GM15510 (cell line): Measurements from ENCODE around the gene CACNG3.

Experiments used
- POLR2A ChIP-seq: IDR thresholded peaks from 3 replicates; pipeline ENCODE4 v1.6.1; 2011; ENCODE audit warnings: borderline replicate concordance; ENCODE audit not compliant: insufficient read length; ENCODE audit errors: extremely low read depth

Gene CACNG3

GRCh38 chr16:24262816-24263215, 6.7 kb downstream of the CACNG3 start:
- TF ChIP-seq POLR2A, result no peak

- no peak for TF ChIP-seq POLR2A
These were observed 14.7 kb downstream of the CACNG3 start for GRCh38 chr16:24270721-24271442.

GRCh38 chr16:24272379-24272778, 16.2 kb downstream of the CACNG3 start:
- TF ChIP-seq POLR2A, result no peak

- TF ChIP-seq POLR2A, result no peak
These were observed 17.5 kb downstream of the CACNG3 start for GRCh38 chr16:24273508-24274182.

GRCh38 chr16:24275413-24275812, 19.3 kb downstream of the CACNG3 start:
- TF ChIP-seq POLR2A, result no peak

GRCh38 chr16:24279982-24280515, 23.9 kb downstream of the CACNG3 start:
- TF ChIP-seq POLR2A, result no peak

- no peak for TF ChIP-seq POLR2A
These were observed 25.3 kb downstream of the CACNG3 start for GRCh38 chr16:24281466-24281865.

GRCh38 chr16:24282141-24282540, 26.0 kb downstream of the CACNG3 start:
- TF ChIP-seq POLR2A, result no peak

- TF ChIP-seq POLR2A, result no peak
These were observed 30.7 kb downstream of the CACNG3 start for GRCh38 chr16:24286741-24287405.

GRCh38 chr16:24288516-24288915, 32.4 kb downstream of the CACNG3 start:
- no peak for TF ChIP-seq POLR2A

GRCh38 chr16:24289166-24289700, 33.1 kb downstream of the CACNG3 start:
- TF ChIP-seq POLR2A, result no peak

GRCh38 chr16:24291932-24292331, 35.8 kb downstream of the CACNG3 start:
- no peak for TF ChIP-seq POLR2A

GRCh38 chr16:24294131-24294530, 38.0 kb downstream of the CACNG3 start:
- no peak for TF ChIP-seq POLR2A

- no peak for TF ChIP-seq POLR2A
These were observed 41.2 kb downstream of the CACNG3 start for GRCh38 chr16:24297375-24297774.

- TF ChIP-seq POLR2A, result no peak
These were observed 42.5 kb downstream of the CACNG3 start for GRCh38 chr16:24298548-24299167.
